Retinal pigment epithelial cell (primary cell): ENCODE results near the gene IL1RAPL1.

ENCODE experiments used
- DNase-seq: peaks from one replicate; pipeline ENCODE4 v3.0.0-alpha.2; 2010; ENCODE audit warnings: low read depth
- H3K4me3 ChIP-seq: 2 replicates; pipeline ENCODE4 v1.5.1; 2011; ENCODE audit warnings: mild to moderate bottlenecking, low read length, control low read depth, moderate library complexity
- CTCF ChIP-seq: conservative IDR thresholded peaks from 2 replicates; pipeline ENCODE4 v1.5.1; 2011; ENCODE audit warnings: low read depth, low read length, control low read depth, inconsistent platforms

IL1RAPL1 gene

GRCh38 chrX:28854637-28855036 is 267.4 kb downstream of the IL1RAPL1 start:
- no peak for DNase-seq
- no peak for TF ChIP-seq CTCF
- H3K4me3 ChIP-seq, result no peak overlapping the region

GRCh38 chrX:28876408-28876807 is 289.2 kb downstream of the IL1RAPL1 start:
- no peak for TF ChIP-seq CTCF
- DNase-seq, result no peak
- no peak overlapping the region for H3K4me3 ChIP-seq

GRCh38 chrX:28876901-28877300 is 289.7 kb downstream of the IL1RAPL1 start:
- H3K4me3 ChIP-seq, result no peak overlapping the region
- DNase-seq, result no peak
- TF ChIP-seq CTCF, result no peak

GRCh38 chrX:28880136-28880535 is 292.9 kb downstream of the IL1RAPL1 start:
- peak; percentile 50 for DNase-seq
- no peak for TF ChIP-seq CTCF
- no peak overlapping the region for H3K4me3 ChIP-seq

- no peak for DNase-seq
- no peak for TF ChIP-seq CTCF
- no peak overlapping the region for H3K4me3 ChIP-seq
Observed at GRCh38 chrX:28884823-28885222, 297.6 kb downstream of the IL1RAPL1 start.

GRCh38 chrX:28888416-28888815 is 301.2 kb downstream of the IL1RAPL1 start:
- DNase-seq, result no peak
- no peak overlapping the region for H3K4me3 ChIP-seq
- TF ChIP-seq CTCF, result no peak

GRCh38 chrX:28889591-28890090 is 302.4 kb downstream of the IL1RAPL1 start:
- DNase-seq, result no peak
- no peak for TF ChIP-seq CTCF
- no peak overlapping the region for H3K4me3 ChIP-seq
